Left lung (tissue), 10 donors: ENCODE data around the gene ZNF292. TPM values are rescaled to one million over a fixed set of nuclear protein-coding genes. Genes with fewer than 3 reads are reported as not detected.

Source experiments
- ATAC-seq: fragments of 200-7000 bp; cut with Tn5 transposase; one replicate; pipeline ENCODE4 v1.9.1; 2020; ENCODE audit warnings: moderate library complexity
- DNase-seq, 4 donors: peaks; one replicate each; pipeline ENCODE4 v3.0.0-alpha.2; 2013 to 2020
- H3K27ac ChIP-seq, 2 donors: fragments of 200-600 bp; sonication (generic) in 1 of 2; one replicate each; pipeline versions ENCODE4 v1.5.0 to v1.8.0; 2020 to 2021
- H3K27me3 ChIP-seq, 2 donors: fragments of 200-600 bp; sonication (generic) in 1 of 2; one replicate each; pipeline versions ENCODE4 v1.5.0 to v1.8.0; 2020 to 2021
- H3K36me3 ChIP-seq, 2 donors: fragments of 200-600 bp; sonication (generic) in 1 of 2; one replicate each; pipeline versions ENCODE4 v1.5.0 to v1.8.0; 2020 to 2021
- H3K4me1 ChIP-seq, 2 donors: fragments of 200-600 bp; one replicate each; pipeline ENCODE4 v1.8.0; 2021
- H3K4me3 ChIP-seq, 2 donors: fragments of 200-600 bp; sonication (generic) in 1 of 2; one replicate each; pipeline versions ENCODE4 v1.5.0 to v1.8.0; 2020 to 2021; ENCODE audit warnings: mild to moderate bottlenecking in 1 of 2
- H3K9me3 ChIP-seq, 2 donors: fragments of 200-600 bp; sonication (generic) in 1 of 2; one replicate each; pipeline versions ENCODE4 v1.5.0 to v1.8.0; 2020 to 2021
- intact Hi-C, 2 donors: fragments of 100-400 bp; cut with DNase I; formaldehyde crosslinking; loops; one replicate each; pipeline versions ENCODE4 v1.11.2 to v1.14.2; 2022
- polyA plus RNA-seq, 6 donors: library from polyadenylated mRNA; unstranded; fragments of 120-200 nt; gene quantifications; one replicate each; pipeline ENCODE4 v1.2.1, GENCODE V29; 2013; ENCODE audit not compliant: insufficient read length in 6 of 6
- total RNA-seq, 2 donors: library from RNA; stranded (reverse); fragmentation: NEBNext Ultra II Directional; extraction: Animal tissue kit (Norgen Biotek cat#: 25700); gene quantifications; one replicate each; pipeline ENCODE4 v1.2.1, GENCODE V29; 2021
- TF ChIP-seq, protein P1 (sequence below), 2 donors: fragments of 200-600 bp; sonication (generic) in 1 of 2; IDR thresholded peaks; one replicate each; pipeline versions ENCODE4 v1.5.0 to v1.8.0; 2021; ENCODE audit warnings: antibody characterized with exemption in 2 of 2
- donor health status: DM: no; HTN: yes; CAD: no.
- donor health status: DM: no; HTN: no; CAD: no.

ZNF292 gene
- total and polyA plus RNA-seq, 8 donors, result 25.2 to 58.8 (median 51.0) TPM

DNA sequence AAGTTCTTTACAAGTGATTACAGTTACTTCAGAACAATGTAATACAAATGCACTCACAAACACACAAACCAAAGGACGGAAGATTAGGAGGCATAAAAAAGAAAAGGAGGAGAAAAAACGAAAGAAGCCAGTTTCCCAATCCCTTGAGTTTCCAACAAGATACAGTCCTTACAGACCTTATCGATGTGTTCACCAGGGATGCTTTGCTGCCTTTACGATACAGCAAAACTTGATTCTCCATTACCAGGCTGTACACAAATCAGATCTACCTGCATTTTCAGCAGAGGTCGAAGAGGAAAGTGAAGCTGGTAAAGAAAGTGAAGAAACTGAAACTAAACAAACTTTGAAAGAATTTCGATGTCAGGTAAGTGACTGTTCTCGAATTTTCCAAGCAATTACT lies 104.4 kb downstream of the ZNF292 start:
- ATAC-seq, result no peak
- no peak overlapping the region for H3K4me3 ChIP-seq
- no peaks in the 10 kb centered on the region for H3K27me3 ChIP-seq
- no peak for DNase-seq
- H3K36me3 ChIP-seq, result peaks cover 0 to 41% of the 10 kb centered on the region in 2 donors
- no peaks in the 10 kb centered on the region for H3K9me3 ChIP-seq
- TF ChIP-seq, protein P1, sequence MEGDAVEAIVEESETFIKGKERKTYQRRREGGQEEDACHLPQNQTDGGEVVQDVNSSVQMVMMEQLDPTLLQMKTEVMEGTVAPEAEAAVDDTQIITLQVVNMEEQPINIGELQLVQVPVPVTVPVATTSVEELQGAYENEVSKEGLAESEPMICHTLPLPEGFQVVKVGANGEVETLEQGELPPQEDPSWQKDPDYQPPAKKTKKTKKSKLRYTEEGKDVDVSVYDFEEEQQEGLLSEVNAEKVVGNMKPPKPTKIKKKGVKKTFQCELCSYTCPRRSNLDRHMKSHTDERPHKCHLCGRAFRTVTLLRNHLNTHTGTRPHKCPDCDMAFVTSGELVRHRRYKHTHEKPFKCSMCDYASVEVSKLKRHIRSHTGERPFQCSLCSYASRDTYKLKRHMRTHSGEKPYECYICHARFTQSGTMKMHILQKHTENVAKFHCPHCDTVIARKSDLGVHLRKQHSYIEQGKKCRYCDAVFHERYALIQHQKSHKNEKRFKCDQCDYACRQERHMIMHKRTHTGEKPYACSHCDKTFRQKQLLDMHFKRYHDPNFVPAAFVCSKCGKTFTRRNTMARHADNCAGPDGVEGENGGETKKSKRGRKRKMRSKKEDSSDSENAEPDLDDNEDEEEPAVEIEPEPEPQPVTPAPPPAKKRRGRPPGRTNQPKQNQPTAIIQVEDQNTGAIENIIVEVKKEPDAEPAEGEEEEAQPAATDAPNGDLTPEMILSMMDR (IDR thresholded peaks at IDR 0.05), result no peak
- no peaks in the 10 kb centered on the region for H3K4me1 ChIP-seq
- no peak overlapping the region for H3K27ac ChIP-seq
- intact Hi-C loops, result no loop called here

DNA sequence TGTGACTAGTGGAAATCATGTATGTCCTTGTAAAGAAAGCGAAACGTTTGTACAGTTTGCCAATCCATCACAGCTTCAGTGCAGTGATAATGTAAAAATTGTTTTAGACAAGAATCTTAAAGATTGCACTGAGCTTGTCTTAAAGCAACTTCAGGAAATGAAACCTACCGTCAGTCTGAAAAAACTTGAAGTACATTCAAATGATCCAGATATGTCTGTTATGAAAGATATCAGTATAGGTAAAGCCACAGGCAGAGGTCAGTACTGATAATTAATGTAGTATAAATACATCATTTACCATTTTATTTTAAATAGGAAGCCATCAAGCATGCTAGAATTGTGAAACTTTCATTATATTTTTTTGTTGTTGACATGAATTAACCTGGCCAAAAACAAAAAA lies 106.2 kb downstream of the ZNF292 start:
- no peak for ATAC-seq
- Histone ChIP-seq H3K27me3 (no peaks in the 10 kb centered on the region), H3K4me1 (no peaks in the 10 kb centered on the region), H3K4me3 (no peak overlapping the region), H3K36me3 (peaks cover 0 to 24% of the 10 kb centered on the region in 2 donors), H3K27ac (no peak overlapping the region), H3K9me3 (no peaks in the 10 kb centered on the region)
- DNase-seq, result no peak
- TF ChIP-seq, protein P1 (IDR thresholded peaks at IDR 0.05), result no peak
- intact Hi-C loops, result no loop called here

DNA sequence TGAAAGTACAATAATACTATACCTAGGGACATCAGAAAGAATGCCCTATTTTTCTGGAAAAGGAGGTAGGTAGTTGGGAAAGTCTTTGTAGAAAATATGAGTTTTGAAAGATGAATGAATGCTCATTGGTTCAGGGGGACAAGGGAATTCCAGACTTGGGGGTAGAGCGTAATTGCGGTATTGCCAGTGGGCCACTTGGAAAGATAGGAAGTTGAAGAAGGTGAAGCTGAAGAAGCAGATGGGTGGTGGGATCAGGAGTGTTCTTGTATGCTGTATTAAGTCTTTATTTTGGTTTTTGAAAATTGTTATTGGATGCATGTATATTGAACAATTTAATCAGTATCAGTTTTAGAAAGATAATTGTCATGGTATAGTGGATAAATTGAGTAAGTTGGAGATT lies 109.1 kb downstream of the ZNF292 start:
- no peak overlapping the region for H3K4me3 ChIP-seq
- H3K27ac ChIP-seq, result no peak overlapping the region
- TF ChIP-seq, protein P1 (IDR thresholded peaks at IDR 0.05), result no peak
- H3K27me3 ChIP-seq, result no peaks in the 10 kb centered on the region
- intact Hi-C loops, result no loop called here
- no peak for ATAC-seq
- H3K9me3 ChIP-seq, result no peaks in the 10 kb centered on the region
- no peaks in the 10 kb centered on the region for H3K4me1 ChIP-seq
- no peaks in the 10 kb centered on the region for H3K36me3 ChIP-seq
- no peak for DNase-seq

DNA sequence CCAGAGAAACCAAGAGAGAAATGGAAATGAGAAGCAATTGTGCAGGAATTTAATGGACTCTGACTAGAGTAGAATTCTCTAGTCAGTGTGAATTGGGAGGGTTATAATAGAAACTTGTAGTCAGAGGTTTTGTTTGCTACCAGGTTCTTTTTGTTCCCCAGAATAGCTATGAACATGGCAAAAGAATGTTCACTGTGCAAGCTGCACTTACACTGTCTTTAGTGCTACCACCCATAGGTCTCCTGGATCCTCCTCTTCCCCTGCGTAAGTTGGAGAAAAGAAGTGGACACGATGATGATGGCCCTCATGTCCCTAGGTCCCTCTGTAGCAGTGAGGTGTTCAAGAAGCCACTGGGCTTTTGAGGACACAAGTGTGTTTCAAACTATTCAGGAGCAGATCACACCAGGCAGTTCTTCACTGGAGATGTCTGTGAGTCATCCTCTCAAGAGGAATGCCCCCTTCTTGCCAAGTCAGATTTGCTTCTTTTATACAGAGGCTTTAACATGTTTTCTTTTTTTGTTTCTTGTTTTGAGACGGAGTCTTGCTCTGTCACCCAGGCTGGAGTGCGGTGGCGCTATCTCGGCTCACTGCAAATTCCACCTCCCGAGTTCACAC lies 119.4 kb downstream of the ZNF292 start:
- TF ChIP-seq, protein P1 (IDR thresholded peaks at IDR 0.05), result no peak
- H3K27me3 ChIP-seq, result no peaks in the 10 kb centered on the region
- intact Hi-C loops, result no loop called here
- H3K36me3 ChIP-seq, result no peaks in the 10 kb centered on the region
- no peaks in the 10 kb centered on the region for H3K4me1 ChIP-seq
- H3K9me3 ChIP-seq, result no peaks in the 10 kb centered on the region
- DNase-seq (no peak), ATAC-seq (no peak)
- no peak overlapping the region for H3K27ac ChIP-seq
- H3K4me3 ChIP-seq, result no peak overlapping the region

DNA sequence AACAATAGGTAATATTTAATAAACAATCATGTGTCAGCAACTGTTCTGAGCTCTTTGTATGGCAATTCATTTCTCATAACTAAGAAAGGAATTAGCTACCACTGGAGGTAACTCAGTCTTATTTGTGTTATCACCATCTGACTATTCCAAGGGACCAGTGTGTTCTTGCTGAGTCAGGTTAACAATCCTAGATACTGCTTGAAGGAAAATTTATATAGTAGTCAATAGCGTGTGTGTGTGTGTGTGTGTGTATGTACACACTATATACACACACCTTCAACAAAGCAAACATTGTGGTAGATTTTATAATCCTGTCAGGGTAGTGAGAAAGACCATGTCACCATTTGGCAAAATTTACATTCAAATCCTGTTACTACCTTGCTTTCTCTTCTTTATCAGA lies 121.3 kb downstream of the ZNF292 start:
- no peak for ATAC-seq
- H3K4me1 ChIP-seq, result no peaks in the 10 kb centered on the region
- H3K27me3 ChIP-seq, result no peaks in the 10 kb centered on the region
- intact Hi-C loops, result no loop called here
- DNase-seq, result no peak
- no peak overlapping the region for H3K27ac ChIP-seq
- TF ChIP-seq, protein P1 (IDR thresholded peaks at IDR 0.05), result no peak
- H3K36me3 ChIP-seq, result no peaks in the 10 kb centered on the region
- no peaks in the 10 kb centered on the region for H3K9me3 ChIP-seq
- no peak overlapping the region for H3K4me3 ChIP-seq
